HUDEP-2 (cell line): ENCODE measurements around the gene SLC26A11.
"Not testable (repeated sequence)": the region's sequence is repeated elsewhere in the genome, so short reads cannot be mapped to it uniquely, and the experiment has no call there.

Source experiments
- DNase-seq, 76 experiments: peaks; one replicate each; lab custom pipeline; 2025; ENCODE audit not compliant: unreplicated experiment in 76 of 76; lab: John Stamatoyannopoulos, UW

SLC26A11 gene

GRCh38 chr17:80237386-80237785 is 17.2 kb downstream of the SLC26A11 start:
- no peak for DNase-seq

GRCh38 chr17:80242505-80242904 is 22.3 kb downstream of the SLC26A11 start:
- no peak for DNase-seq

DNA sequence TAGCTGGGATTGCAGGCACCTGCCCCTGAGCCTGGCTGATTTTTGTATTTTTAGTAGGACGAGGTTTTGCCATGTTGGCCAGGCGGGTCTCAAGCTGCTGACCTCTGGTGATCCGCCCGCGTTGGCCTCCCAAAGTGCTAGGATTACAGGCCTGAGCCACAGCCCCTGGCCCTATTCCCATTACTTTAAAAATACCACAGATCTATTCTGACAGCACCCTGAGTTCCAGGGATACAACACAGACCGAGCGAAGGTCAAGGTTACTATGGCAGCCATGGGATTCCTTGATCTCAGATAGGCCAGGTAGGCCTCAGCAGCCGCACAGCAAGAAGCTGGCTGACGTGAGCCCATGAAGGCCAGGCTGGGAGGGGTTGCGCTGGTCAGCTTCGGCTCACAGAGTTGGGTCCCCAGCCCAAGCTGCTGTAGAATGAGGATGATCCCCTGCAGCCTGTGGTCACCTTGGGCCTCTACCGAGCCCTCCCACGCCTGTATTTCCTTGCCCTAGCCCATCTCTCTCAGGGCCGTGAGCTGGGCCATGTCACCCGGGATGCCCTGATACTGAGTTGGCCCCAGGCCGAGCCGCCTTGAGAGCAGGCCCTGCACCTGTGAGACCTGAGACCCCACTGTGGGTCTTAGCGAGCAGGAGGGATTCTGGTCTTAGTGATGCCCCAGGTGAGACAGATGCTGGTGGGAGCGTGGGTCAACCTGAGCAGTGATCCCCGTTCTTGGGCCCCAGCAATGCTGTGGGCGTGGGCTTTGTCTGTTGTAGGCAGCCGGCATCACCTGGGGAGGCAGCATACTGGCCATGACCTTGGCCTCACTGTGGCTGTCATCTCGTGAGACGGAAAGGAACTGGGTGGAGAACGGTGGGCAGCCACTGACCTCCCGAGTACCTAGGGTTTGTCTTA is 23.6 kb downstream of the SLC26A11 start:
- no peak for DNase-seq

DNA sequence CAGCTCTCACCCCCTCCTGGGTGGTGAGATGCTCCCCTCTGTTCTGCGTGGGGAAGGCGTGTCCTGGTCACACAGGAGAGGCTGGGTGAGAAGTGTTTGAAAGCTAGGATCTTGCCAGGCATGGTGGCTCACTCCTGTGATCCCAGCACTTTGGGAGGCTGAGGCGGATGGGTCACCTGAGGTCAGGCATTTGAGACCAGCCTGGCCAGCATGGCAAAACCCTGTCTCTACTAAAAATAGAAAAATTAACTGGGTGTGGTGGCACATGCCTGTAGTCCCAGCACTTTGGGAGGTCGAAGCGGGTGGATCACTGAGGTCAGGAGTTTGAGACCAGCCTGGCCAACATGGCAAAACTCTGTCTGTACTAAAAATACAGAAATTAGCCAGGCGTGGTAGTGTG is 24.2 kb downstream of the SLC26A11 start:
- not testable (repeated sequence) for DNase-seq

DNA sequence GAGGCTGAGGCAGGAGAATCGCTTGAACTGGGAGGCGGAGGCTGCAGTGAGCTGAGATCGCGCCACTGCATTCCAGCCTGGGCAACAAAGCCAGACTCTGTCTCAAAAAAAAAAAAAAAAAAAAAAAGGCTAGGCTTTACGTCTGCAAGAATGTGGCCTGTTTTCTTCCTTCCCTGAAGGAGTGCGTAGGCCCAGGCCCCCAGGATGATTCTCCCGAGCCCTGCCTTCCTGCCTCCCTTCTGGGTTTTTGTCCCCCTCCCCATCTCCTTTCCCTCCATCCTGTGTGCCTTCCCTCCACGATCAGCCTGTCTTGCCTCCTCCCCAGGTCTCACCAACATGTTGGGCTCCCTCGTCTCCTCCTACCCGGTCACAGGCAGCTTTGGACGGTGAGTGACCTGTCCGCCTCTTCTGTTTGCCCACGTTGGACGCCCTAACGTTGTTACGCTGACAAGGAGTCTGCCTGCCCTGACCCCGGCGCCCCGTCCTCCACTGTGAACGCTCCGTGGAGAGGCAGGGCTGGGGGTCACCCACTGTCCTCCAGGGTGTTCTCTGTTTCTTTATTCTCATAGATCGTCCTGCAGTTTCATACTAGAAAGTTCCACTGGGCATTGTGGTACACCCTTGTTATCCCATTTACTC is 24.8 kb downstream of the SLC26A11 start:
- no peak for DNase-seq

- no peak for DNase-seq
Observed at GRCh38 chr17:80245566-80246265, 25.5 kb downstream of the SLC26A11 start.

- DNase-seq: no peak
Observed at GRCh38 chr17:80246266-80246681, 26.0 kb downstream of the SLC26A11 start.

DNA sequence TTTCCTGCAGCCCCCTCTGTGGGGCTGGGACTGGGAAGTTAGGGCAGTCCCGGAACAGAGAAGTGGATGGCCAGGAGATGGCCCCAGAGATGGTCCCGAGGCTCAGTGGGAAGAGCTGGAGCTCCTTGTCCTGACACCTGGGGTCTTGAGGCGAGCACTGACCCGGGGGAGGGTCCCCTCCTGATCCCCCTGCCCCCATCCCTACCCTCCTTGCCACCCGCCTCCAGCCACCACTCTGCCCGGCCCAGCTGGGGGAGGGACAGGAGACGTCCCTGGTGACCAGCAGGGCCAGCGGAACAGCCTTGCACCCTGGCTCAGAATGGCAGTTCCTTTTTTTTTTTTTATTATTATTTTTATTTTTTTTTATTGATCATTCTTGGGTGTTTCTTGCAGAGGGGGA is 26.5 kb downstream of the SLC26A11 start:
- DNase-seq: no peak

DNA sequence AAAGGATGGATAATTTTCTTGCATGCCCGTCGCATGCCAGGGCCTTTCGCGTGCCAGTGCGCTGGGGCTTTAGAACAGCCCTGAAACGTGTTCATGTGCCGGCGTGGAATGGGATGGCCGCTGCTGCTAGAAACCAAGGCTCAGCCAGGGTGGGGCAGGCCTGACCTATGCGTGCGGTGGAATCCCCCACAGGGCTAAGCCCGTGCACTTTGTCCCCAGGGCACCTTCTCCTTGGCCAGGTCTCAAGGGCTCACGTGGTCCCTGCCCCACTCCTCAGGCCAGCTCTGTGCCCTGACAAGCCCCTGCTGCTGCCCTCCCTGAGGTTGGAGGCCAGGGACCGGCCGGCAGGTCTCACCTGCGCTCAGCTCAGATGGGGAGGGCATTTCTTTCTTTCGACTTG is 27.3 kb downstream of the SLC26A11 start:
- no peak for DNase-seq

DNA sequence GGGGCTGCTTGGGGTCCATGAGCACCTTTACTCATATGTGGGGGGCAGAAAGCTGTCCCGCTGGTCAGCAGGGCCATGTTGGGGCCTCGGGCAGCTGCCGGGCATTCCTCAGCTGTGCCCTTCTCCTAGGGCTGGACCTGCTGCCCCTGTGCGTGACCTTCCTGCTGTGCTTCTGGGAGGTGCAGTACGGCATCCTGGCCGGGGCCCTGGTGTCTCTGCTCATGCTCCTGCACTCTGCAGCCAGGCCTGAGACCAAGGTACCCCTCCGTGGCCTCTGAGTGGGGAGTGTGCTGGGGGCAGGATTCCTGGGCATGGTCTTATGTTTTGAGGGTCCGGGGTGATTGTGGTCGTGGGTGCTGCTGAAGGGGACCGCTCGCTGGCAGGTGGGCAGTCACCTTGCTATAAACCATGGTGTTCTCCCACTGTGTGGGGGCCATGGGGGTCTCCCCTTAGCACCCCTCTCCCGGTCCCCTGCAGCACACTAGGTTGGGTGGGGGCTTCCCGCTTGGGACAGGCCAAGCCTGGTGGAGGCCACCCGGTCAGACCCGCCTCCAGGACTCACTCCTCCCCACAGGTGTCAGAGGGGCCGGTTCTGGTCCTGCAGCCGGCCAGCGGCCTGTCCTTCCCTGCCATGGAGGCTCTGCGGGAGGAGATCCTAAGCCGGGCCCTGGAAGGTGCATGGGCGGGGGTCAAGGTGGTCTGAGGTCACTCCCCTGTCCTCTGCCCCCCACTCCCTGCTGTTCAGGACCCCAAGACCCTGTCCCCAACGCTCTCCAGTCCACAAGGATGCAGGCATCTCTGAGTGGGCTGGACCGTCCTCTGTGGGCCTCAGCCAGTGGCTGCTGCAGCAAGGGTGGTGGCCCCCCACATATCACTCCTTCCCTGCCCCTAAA is 28.0 kb downstream of the SLC26A11 start:
- DNase-seq: no peak

- DNase-seq: peak in 3 of 76 experiments; percentile 6 to 10 (median 9)
Observed at GRCh38 chr17:80248894-80249710, 28.9 kb downstream of the SLC26A11 start.

DNA sequence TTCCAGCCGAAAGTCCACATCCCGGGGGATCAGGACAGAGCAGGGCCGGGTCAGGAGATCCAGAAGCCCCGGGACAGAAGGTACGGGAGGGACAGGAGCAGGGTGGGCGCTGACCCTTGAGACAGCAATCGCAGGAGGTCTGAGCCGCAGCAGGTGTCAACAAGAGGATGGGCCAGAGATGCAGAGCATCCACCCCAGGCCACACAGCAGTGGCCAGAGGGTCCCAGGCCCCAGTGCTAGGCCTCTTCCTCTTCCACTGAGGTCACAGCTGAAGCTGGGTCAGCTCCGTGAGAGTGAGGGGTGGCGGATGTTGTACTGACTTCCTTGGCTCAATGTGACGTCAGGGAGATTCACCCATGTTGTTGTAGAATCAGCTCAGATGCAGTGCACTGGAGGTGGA is 31.7 kb downstream of the SLC26A11 start:
- DNase-seq: no peak

GRCh38 chr17:80252871-80253270 is 32.6 kb downstream of the SLC26A11 start:
- DNase-seq: peak in 55 of 76 experiments; percentile 22 to 67 (median 47)

DNA sequence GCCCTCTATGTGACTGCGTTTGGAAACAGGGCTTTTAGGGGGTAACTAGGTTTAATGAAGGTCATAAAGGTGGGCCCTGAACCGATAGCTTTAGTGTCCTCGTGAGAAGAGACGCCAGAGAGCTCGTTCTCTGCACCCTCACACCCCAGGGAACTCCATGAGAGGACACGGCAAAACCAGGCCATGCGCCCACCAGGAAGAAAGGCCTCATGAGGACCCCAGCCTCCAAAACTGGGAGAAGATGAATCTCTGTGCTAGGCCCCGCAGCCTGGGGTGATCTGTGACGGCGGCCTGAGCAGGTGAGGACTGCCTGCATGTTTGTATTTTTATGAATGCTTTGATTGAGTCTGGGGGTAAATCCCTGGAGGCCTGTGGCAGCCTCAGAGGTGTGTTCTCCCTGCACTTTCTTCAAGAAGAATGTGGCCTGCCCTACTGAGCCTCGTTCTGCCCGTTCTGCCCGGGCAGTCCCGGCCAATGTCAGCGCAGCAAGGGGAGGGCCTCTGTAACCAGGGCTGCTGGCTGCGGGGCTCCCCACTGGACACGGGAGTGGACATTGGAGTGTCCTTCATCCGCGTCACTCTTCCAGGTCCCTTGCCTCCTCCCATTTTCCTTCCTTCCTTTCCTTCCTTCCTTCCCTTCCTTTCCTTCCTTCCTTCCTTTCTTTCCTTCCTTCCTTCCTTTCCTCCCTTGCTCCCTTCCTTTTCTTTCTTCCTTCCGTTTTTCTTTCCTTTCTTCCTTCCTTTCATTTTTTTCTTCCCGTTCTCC is 33.6 kb downstream of the SLC26A11 start:
- no peak for DNase-seq

GRCh38 chr17:80254396-80255251 is 34.4 kb downstream of the SLC26A11 start:
- peak in 70 of 76 experiments; percentile 9 to 93 (median 68) for DNase-seq

GRCh38 chr17:80256034-80256350 is 35.8 kb downstream of the SLC26A11 start:
- DNase-seq: no peak

DNA sequence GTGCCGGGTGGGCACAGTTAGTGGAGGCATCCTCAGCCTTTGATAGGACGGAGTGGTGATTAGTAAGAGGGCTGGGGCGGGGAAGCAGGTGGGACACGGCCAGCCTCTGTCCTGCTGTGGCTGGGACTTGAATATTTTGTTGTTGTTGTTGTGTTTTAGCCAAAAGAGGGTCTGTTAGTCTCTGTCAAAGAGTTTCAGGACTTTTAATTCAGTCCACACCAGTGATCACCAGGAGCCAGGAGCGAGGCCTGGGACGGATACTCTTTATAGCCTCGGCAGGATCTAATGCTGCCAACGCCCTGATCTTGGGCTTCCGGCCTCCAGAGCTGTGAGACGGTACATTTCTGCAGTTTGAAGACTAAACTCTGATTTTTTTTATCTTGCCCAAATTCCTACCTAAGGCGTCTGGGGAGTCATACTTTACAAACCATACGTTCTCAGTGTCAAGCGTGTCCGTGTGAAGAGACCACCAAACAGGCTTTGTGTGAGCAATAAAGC is 37.5 kb downstream of the SLC26A11 start:
- no peak for DNase-seq

GRCh38 chr17:80258296-80258695 is 38.1 kb downstream of the SLC26A11 start:
- DNase-seq: not testable (repeated sequence)
